Sigmoid colon (tissue), 7 donors: ENCODE results near the gene BRD4. TPM values are rescaled to one million over a fixed set of nuclear protein-coding genes. Genes with fewer than 3 reads are reported as not detected.

ENCODE experiments used
- DNase-seq: peaks from one replicate; pipeline ENCODE4 v3.0.0-alpha.2; 2019
- H3K27ac ChIP-seq, 4 donors: fragments of 200-600 bp; sonication (generic); one replicate each; pipeline ENCODE4 v1.5.1; 2016 to 2019; ENCODE audit warnings: mild to moderate bottlenecking in 1 of 4
- H3K27me3 ChIP-seq, 3 donors: fragments of 200-600 bp; sonication (generic); one replicate each; pipeline ENCODE4 v1.5.1; 2019; ENCODE audit warnings: mild to moderate bottlenecking in 1 of 3
- H3K36me3 ChIP-seq, 4 donors: fragments of 200-600 bp; sonication (generic); one replicate each; pipeline ENCODE4 v1.5.1; 2016 to 2019
- H3K4me1 ChIP-seq, 4 donors: fragments of 200-600 bp; sonication (generic); one replicate each; pipeline ENCODE4 v1.5.1; 2017 to 2019
- H3K4me3 ChIP-seq, 4 donors: fragments of 200-600 bp; sonication (generic); one replicate each; pipeline ENCODE4 v1.5.1; 2017 to 2019; ENCODE audit warnings: mild to moderate bottlenecking in 2 of 4, moderate library complexity in 1 of 4
- H3K9me3 ChIP-seq, 4 donors: fragments of 200-600 bp in 3 of 4; sonication (generic) in 3 of 4; one replicate each; pipeline versions ENCODE4 v1.5.1 to v1.6.1; 2013 to 2019
- EP300 ChIP-seq, 4 donors: sonication (generic); formaldehyde crosslinking; IDR thresholded peaks; one replicate each; pipeline ENCODE4 v1.6.1; 2017; ENCODE audit warnings: antibody characterized with exemption in 4 of 4
- POLR2A ChIP-seq, 2 donors: fragments of 450-650 bp; IDR thresholded peaks; one replicate each; pipeline ENCODE4 v1.6.1; 2016; ENCODE audit warnings: antibody characterized with exemption in 2 of 2, mild to moderate bottlenecking in 2 of 2, moderate library complexity in 2 of 2
- POLR2AphosphoS5 ChIP-seq, 4 donors: sonication (generic); formaldehyde crosslinking; IDR thresholded peaks; one replicate each; pipeline ENCODE4 v1.6.1; 2017; ENCODE audit warnings: antibody characterized with exemption in 4 of 4
- WGBS, 2 donors: extraction: QIAGEN DNeasy Blood & Tissue Kit; methylation state at CpG; one replicate each; pipeline ENCODE4 v1.1.7; 2013; 5-methylcytosine and 5-hydroxymethylcytosine counted together
- intact Hi-C: fragments of 100-400 bp; cut with DNase I; formaldehyde crosslinking; loops from one replicate; pipeline ENCODE4 v1.15.1; 2023
- polyA plus RNA-seq, 3 donors: library from polyadenylated mRNA; stranded (reverse); fragments of 200-250 nt; gene quantifications; one replicate each; pipeline ENCODE4 v1.2.3, GENCODE V29; 2013
- total RNA-seq, 4 donors: library from RNA; depleted of rRNA; stranded (reverse); fragments of >200 nt; gene quantifications; one replicate each; pipeline ENCODE4 v1.1.0, GENCODE V29; 2016
- TF ChIP-seq, protein P1 (sequence below), 4 experiments: fragments of 450-650 bp in 3 of 4; fragments of 200-600 bp in 1 of 4; IDR thresholded peaks; one replicate each; pipeline ENCODE4 v1.5.1; 2016 to 2019; ENCODE audit warnings: antibody characterized with exemption in 4 of 4, mild to moderate bottlenecking in 3 of 4, moderate library complexity in 2 of 4
- donor health status: healthy with polysubstance abuse.
- donor health status: Bipolar disorder and iron deficiency.
- donor health status: healthy.

Gene BRD4
- total and polyA plus RNA-seq, 7 donors, result 9.0 to 43.8 (median 20.1) TPM

DNA sequence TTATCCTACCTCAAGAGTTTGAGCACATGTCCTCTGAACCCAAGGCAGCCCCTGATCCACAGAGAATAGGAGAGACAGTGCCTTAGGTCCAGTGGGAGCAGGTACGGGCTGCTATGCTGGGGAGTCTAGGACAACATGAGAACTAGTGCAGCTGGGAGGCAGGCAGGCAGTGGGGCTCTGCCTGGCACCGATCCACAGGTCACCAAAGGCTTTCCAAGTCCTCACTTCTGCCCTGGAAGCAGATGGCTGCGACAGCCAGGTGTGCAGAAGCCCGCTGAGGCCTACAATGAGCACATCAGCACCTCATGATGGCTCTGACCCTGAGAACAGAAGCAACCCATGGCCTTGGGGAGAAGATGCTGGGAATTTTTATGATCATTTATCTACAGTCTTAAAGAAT is 70.3 kb downstream of the BRD4 start:
- peaks cover 30 to 89% (median 64%) of the 10 kb centered on the region in 4 donors for H3K36me3 ChIP-seq
- no peak overlapping the region for H3K27ac ChIP-seq
- TF ChIP-seq, protein P1, sequence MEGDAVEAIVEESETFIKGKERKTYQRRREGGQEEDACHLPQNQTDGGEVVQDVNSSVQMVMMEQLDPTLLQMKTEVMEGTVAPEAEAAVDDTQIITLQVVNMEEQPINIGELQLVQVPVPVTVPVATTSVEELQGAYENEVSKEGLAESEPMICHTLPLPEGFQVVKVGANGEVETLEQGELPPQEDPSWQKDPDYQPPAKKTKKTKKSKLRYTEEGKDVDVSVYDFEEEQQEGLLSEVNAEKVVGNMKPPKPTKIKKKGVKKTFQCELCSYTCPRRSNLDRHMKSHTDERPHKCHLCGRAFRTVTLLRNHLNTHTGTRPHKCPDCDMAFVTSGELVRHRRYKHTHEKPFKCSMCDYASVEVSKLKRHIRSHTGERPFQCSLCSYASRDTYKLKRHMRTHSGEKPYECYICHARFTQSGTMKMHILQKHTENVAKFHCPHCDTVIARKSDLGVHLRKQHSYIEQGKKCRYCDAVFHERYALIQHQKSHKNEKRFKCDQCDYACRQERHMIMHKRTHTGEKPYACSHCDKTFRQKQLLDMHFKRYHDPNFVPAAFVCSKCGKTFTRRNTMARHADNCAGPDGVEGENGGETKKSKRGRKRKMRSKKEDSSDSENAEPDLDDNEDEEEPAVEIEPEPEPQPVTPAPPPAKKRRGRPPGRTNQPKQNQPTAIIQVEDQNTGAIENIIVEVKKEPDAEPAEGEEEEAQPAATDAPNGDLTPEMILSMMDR (IDR thresholded peaks at IDR 0.05), result no peak
- TF ChIP-seq POLR2A (IDR thresholded peaks at IDR 0.05) (no peak), POLR2AphosphoS5 (IDR thresholded peaks at IDR 0.05) (no peak), EP300 (IDR thresholded peaks at IDR 0.05) (no peak)
- H3K4me3 ChIP-seq, result no peak overlapping the region
- H3K27me3 ChIP-seq, result no peaks in the 10 kb centered on the region
- WGBS, 2 donors, result 94 to 98% methylated on average over 4 of the region's 4 CpGs
- DNase-seq, result no peak
- intact Hi-C loops, result loop anchor here (5.0 kb wide), 1 partner anchor 295 kb away; no protein-coding TSS in a partner anchor
- H3K4me1 ChIP-seq, result peaks cover 0 to 39% (median 36%) of the 10 kb centered on the region in 4 donors
- no peaks in the 10 kb centered on the region for H3K9me3 ChIP-seq

DNA sequence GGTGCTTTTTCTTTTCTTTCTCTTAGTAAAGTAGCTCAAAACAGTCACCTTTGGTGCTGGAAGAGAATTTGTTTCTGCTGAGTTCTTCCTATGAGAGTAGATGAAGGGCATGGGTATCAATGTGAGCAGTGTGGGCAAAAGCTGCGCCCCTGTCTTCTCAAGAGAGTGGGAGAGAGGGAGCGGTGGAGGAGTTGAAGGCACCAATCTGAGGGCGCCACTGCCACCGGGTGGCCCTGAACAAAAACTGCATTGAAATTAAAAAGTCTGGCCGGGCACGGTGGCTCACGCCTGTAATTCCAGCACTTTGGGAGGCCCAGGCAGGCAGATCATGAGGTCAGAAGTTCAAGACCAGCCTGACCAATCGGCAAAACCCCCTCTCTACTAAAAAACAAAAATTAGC is 71.4 kb downstream of the BRD4 start:
- 85 to 90% methylated on average over 8 of the region's 8 CpGs for WGBS, 2 donors
- Histone ChIP-seq H3K9me3 (no peaks in the 10 kb centered on the region), H3K4me1 (peaks cover 0 to 29% (median 26%) of the 10 kb centered on the region in 4 donors), H3K27ac (peak overlapping the region in 1 of 4 donors; percentile 3), H3K27me3 (no peaks in the 10 kb centered on the region), H3K36me3 (peaks cover 41 to 93% (median 74%) of the 10 kb centered on the region in 4 donors), H3K4me3 (no peak overlapping the region)
- intact Hi-C loops, result loop anchor here (5.0 kb wide), 1 partner anchor 296 kb away; no protein-coding TSS in a partner anchor
- no peak for TF ChIP-seq POLR2AphosphoS5 (IDR thresholded peaks at IDR 0.05)
- no peak for TF ChIP-seq POLR2A (IDR thresholded peaks at IDR 0.05)
- TF ChIP-seq, protein P1 (IDR thresholded peaks at IDR 0.05), result no peak
- TF ChIP-seq EP300 (IDR thresholded peaks at IDR 0.05), result no peak
- DNase-seq, result no peak

DNA sequence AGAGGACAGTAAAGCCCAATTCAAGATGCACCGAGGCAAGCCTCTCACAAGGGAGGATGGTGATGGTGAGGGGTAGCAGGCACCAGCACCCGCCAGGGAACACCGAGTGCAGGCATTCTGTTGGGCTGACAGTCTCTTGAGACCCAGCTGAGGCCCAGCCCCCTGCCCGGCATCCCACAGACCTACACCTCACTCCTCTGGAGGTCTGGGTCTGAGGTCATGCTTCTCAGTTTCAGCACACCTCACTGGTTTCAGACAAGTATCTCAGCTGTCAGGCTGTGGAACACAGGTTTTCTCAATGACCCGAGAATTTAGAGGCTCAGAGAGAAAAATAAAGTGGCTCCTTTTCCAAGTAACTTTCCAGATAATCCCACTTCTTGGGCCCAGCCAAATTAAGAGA is 72.4 kb downstream of the BRD4 start:
- Histone ChIP-seq H3K27ac (peak overlapping the region in 1 of 4 donors; percentile 3), H3K4me3 (no peak overlapping the region), H3K4me1 (peaks cover 0 to 18% (median 16%) of the 10 kb centered on the region in 4 donors), H3K36me3 (peaks cover 51 to 98% (median 82%) of the 10 kb centered on the region in 4 donors), H3K27me3 (no peaks in the 10 kb centered on the region), H3K9me3 (no peaks in the 10 kb centered on the region)
- TF ChIP-seq POLR2AphosphoS5 (IDR thresholded peaks at IDR 0.05) (no peak), EP300 (IDR thresholded peaks at IDR 0.05) (no peak), POLR2A (IDR thresholded peaks at IDR 0.05) (no peak)
- TF ChIP-seq, protein P1 (IDR thresholded peaks at IDR 0.05), result no peak
- 91 to 92% methylated on average over 5 of the region's 5 CpGs for WGBS, 2 donors
- intact Hi-C loops, result loop anchor here (5.0 kb wide), 1 partner anchor 297 kb away; no protein-coding TSS in a partner anchor
- no peak for DNase-seq

DNA sequence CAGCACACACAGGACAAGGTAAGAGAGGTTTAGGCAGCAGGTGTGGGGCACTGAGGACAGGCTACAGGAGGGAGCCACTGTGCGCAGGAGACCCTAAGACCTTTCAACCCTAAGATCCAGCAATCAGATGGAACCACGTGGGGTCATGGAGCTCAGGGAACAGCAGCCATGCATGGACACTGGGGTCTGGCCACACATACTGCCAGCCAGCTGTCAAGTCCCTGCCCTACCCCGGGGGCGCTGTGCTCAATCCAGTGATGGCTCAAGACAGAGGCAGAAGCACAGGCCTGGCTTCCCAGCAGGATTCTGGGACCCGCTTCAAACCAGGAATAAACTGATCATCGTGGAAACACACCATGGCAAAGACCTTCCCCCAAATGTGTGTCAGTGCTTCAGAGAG is 74.6 kb downstream of the BRD4 start:
- intact Hi-C loops, result no loop called here
- Histone ChIP-seq H3K27ac (no peak overlapping the region), H3K9me3 (no peaks in the 10 kb centered on the region), H3K4me3 (no peak overlapping the region), H3K36me3 (peaks cover 57 to 98% (median 85%) of the 10 kb centered on the region in 4 donors), H3K4me1 (peaks cover 0 to 10% (median 7%) of the 10 kb centered on the region in 4 donors), H3K27me3 (no peaks in the 10 kb centered on the region)
- WGBS, 2 donors, result 94 to 95% methylated on average over 6 of the region's 6 CpGs
- no peak for TF ChIP-seq POLR2AphosphoS5 (IDR thresholded peaks at IDR 0.05)
- no peak for TF ChIP-seq EP300 (IDR thresholded peaks at IDR 0.05)
- no peak for TF ChIP-seq POLR2A (IDR thresholded peaks at IDR 0.05)
- TF ChIP-seq, protein P1 (IDR thresholded peaks at IDR 0.05), result no peak
- no peak for DNase-seq
